Large intestine (tissue), 12 donors: ENCODE data around the gene GPR32. TPM values are rescaled to one million over a fixed set of nuclear protein-coding genes. Genes with fewer than 3 reads are reported as not detected.
"Not testable (repeated sequence)": the region's sequence is repeated elsewhere in the genome, so short reads cannot be mapped to it uniquely, and the experiment has no call there.

ENCODE experiments used
- DNase-seq, 2 donors: peaks; one replicate each; pipeline versions ENCODE4 v3.0.0 to v3.0.0-alpha.2; 2013
- H3K27ac ChIP-seq: one replicate; pipeline ENCODE4 v1.5.1; 2013; ENCODE audit warnings: low read length
- H3K27me3 ChIP-seq: 2 replicates; pipeline ENCODE4 v1.6.1; 2013; ENCODE audit warnings: low read length; ENCODE audit not compliant: control insufficient read depth, insufficient read depth
- H3K36me3 ChIP-seq: 2 replicates; pipeline ENCODE4 v1.6.1; 2013; ENCODE audit warnings: low read length; ENCODE audit not compliant: control insufficient read depth, insufficient read depth
- H3K4me1 ChIP-seq: one replicate; pipeline ENCODE4 v1.6.1; 2013; ENCODE audit warnings: low read length; ENCODE audit not compliant: control insufficient read depth, insufficient read depth
- H3K4me3 ChIP-seq: one replicate; pipeline ENCODE4 v1.5.1; 2013; ENCODE audit warnings: low read length
- H3K9me3 ChIP-seq: one replicate; pipeline ENCODE4 v1.6.1; 2013; ENCODE audit warnings: mild to moderate bottlenecking, low read depth, low read length, moderate library complexity; ENCODE audit not compliant: control insufficient read depth
- WGBS: methylation state at CpG from one replicate; pipeline ENCODE4 v1.1.5; 2013; ENCODE audit warnings: low lambda C conversion rate; ENCODE audit not compliant: insufficient coverage; 5-methylcytosine and 5-hydroxymethylcytosine counted together
- long read RNA-seq, 11 donors: transcript quantifications; one replicate each; lab custom pipeline, GENCODE V29; 2026
- polyA plus RNA-seq: library from polyadenylated mRNA; unstranded; fragments of 120-200 nt; gene quantifications from one replicate; pipeline ENCODE4 v1.2.1, GENCODE V29; 2013

GPR32 gene
- polyA plus RNA-seq: not detected
- long read RNA-seq, donor 1: 0 reads
- long read RNA-seq, donor 2: 0 reads
- long read RNA-seq, donor 3: 0 reads
- long read RNA-seq, donor 4: 0 reads
- long read RNA-seq, donor 5: 0 reads
- long read RNA-seq, donor 6: 0 reads
- long read RNA-seq, donor 7: 0 reads
- long read RNA-seq, donor 8: 0 reads
- long read RNA-seq, donor 9: 0 reads
- long read RNA-seq, donor 10: 0 reads
- long read RNA-seq, donor 11: 0 reads

GRCh38 chr19:50770164-50770563 lies at the start of gene GPR32:
GPR32 (plus strand) TSS chr19:50770464; CDS start chr19:50770601, 137 bp downstream.
- H3K9me3 ChIP-seq, H3K36me3 ChIP-seq, H3K27ac ChIP-seq, H3K4me1 ChIP-seq, H3K4me3 ChIP-seq, DNase-seq, H3K27me3 ChIP-seq: not testable (repeated sequence)
- no CpG with 5 or more reads among the region's 2 CpGs for WGBS

- Histone ChIP-seq H3K36me3 (no peaks in the 10 kb centered on the region), H3K9me3 (peaks cover 5% of the 10 kb centered on the region), H3K27ac (no peak overlapping the region), H3K4me3 (no peak overlapping the region), H3K4me1 (peaks cover 5% of the 10 kb centered on the region), H3K27me3 (peaks cover 72% of the 10 kb centered on the region)
- no CpG with 5 or more reads among the region's 8 CpGs for WGBS
- DNase-seq: no peak
Observed at GRCh38 chr19:50720921-50721381, 49.3 kb upstream of the GPR32 start.

- Histone ChIP-seq H3K27ac (no peak overlapping the region), H3K9me3 (peaks cover 5% of the 10 kb centered on the region), H3K27me3 (peaks cover 72% of the 10 kb centered on the region), H3K4me3 (no peak overlapping the region), H3K4me1 (peaks cover 5% of the 10 kb centered on the region), H3K36me3 (no peaks in the 10 kb centered on the region)
- no peak for DNase-seq
- WGBS: no CpG with 5 or more reads among the region's 10 CpGs
Observed at GRCh38 chr19:50721441-50722137, 48.7 kb upstream of the GPR32 start.

GRCh38 chr19:50722201-50723013 lies 47.9 kb upstream of the GPR32 start:
- Histone ChIP-seq H3K9me3 (peaks cover 5% of the 10 kb centered on the region), H3K27me3 (peaks cover 67% of the 10 kb centered on the region), H3K27ac (peak overlapping the region; percentile 53), H3K4me1 (peaks cover 5% of the 10 kb centered on the region), H3K4me3 (peak overlapping the region; percentile 6), H3K36me3 (no peaks in the 10 kb centered on the region)
- no peak for DNase-seq
- WGBS: no CpG with 5 or more reads among the region's 15 CpGs

GRCh38 chr19:50723069-50723468 lies 47.2 kb upstream of the GPR32 start, which contains the start of gene CLEC11A:
CLEC11A (plus strand) TSS chr19:50723364; CDS start chr19:50723526, 162 bp downstream.
- Histone ChIP-seq H3K9me3 (peaks cover 5% of the 10 kb centered on the region), H3K4me3 (peak within 1 kb of the TSS; percentile 61), H3K36me3 (no peaks in the 10 kb centered on the region), H3K4me1 (peaks cover 5% of the 10 kb centered on the region), H3K27ac (peak within 1 kb of the TSS; percentile 53), H3K27me3 (peaks cover 65% of the 10 kb centered on the region)
- WGBS: no CpG with 5 or more reads among the region's 15 CpGs
- DNase-seq: peak; percentile 28 to 46

- H3K27ac ChIP-seq: peak overlapping the region; percentile 53
- H3K27me3 ChIP-seq: peaks cover 63% of the 10 kb centered on the region
- 29% methylated on average over 1 of the region's 31 CpGs for WGBS
- H3K9me3 ChIP-seq: peaks cover 9% of the 10 kb centered on the region
- peak overlapping the region; percentile 61 for H3K4me3 ChIP-seq
- no peaks in the 10 kb centered on the region for H3K36me3 ChIP-seq
- no peak for DNase-seq
- H3K4me1 ChIP-seq: peaks cover 5% of the 10 kb centered on the region
Observed at GRCh38 chr19:50723735-50724521, 46.3 kb upstream of the GPR32 start.

- peaks cover 9% of the 10 kb centered on the region for H3K9me3 ChIP-seq
- no CpG with 5 or more reads among the region's 65 CpGs for WGBS
- peak; percentile 99 for DNase-seq
- H3K27me3 ChIP-seq: peaks cover 61% of the 10 kb centered on the region
- H3K4me3 ChIP-seq: peak overlapping the region; percentile 61
- no peaks in the 10 kb centered on the region for H3K36me3 ChIP-seq
- H3K4me1 ChIP-seq: peaks cover 5% of the 10 kb centered on the region
- H3K27ac ChIP-seq: peak overlapping the region; percentile 53
Observed at GRCh38 chr19:50724522-50725217, 45.6 kb upstream of the GPR32 start.

GRCh38 chr19:50725218-50725910 lies 44.9 kb upstream of the GPR32 start:
- H3K27me3 ChIP-seq: peaks cover 56% of the 10 kb centered on the region
- H3K4me3 ChIP-seq: peak overlapping the region; percentile 43
- H3K36me3 ChIP-seq: no peaks in the 10 kb centered on the region
- no peak for DNase-seq
- H3K4me1 ChIP-seq: peaks cover 5% of the 10 kb centered on the region
- no CpG with 5 or more reads among the region's 52 CpGs for WGBS
- H3K9me3 ChIP-seq: peaks cover 9% of the 10 kb centered on the region
- H3K27ac ChIP-seq: peak overlapping the region; percentile 33

GRCh38 chr19:50725911-50726230 lies 44.4 kb upstream of the GPR32 start:
- no peak for DNase-seq
- Histone ChIP-seq H3K36me3 (no peaks in the 10 kb centered on the region), H3K4me1 (peaks cover 5% of the 10 kb centered on the region), H3K27ac (no peak overlapping the region), H3K27me3 (peaks cover 51% of the 10 kb centered on the region), H3K9me3 (peaks cover 9% of the 10 kb centered on the region), H3K4me3 (peak overlapping the region; percentile 43)
- no CpG with 5 or more reads among the region's 9 CpGs for WGBS
